ENCODE measurements around the gene SRD5A3.
A peak's percentile ranks its signal among the peaks of the same experiment; 100 is the strongest.

SRD5A3 gene

GRCh38 chr4:55345980-55346850, at the start of gene SRD5A3:
TSS of gene SRD5A3 (plus strand) at chr4:55346242. CDS start at chr4:55346337, 95 bp downstream.
- DNase-seq: peak; percentile 72

GRCh38 chr4:55297346-55297745, 48.7 kb upstream of the SRD5A3 start:
- no peak for DNase-seq

GRCh38 chr4:55303760-55304165, 42.3 kb upstream of the SRD5A3 start:
- no peak for DNase-seq

- no peak for DNase-seq
Observed at GRCh38 chr4:55304303-55304702, 41.7 kb upstream of the SRD5A3 start.

GRCh38 chr4:55308071-55308470, 38.0 kb upstream of the SRD5A3 start:
- no peak for DNase-seq

GRCh38 chr4:55311792-55312488, 34.1 kb upstream of the SRD5A3 start:
- no peak for DNase-seq

- DNase-seq: no peak
Observed at GRCh38 chr4:55312489-55313101, 33.4 kb upstream of the SRD5A3 start.

- DNase-seq: no peak
Observed at GRCh38 chr4:55314141-55314820, 31.8 kb upstream of the SRD5A3 start.

GRCh38 chr4:55318175-55319129, 27.6 kb upstream of the SRD5A3 start:
- DNase-seq: no peak

GRCh38 chr4:55321707-55322264, 24.3 kb upstream of the SRD5A3 start:
- DNase-seq: no peak

- no peak for DNase-seq
Observed at GRCh38 chr4:55323375-55323774, 22.7 kb upstream of the SRD5A3 start.

GRCh38 chr4:55326629-55327028, 19.4 kb upstream of the SRD5A3 start:
- DNase-seq: no peak

- DNase-seq: no peak
Observed at GRCh38 chr4:55329012-55329411, 17.0 kb upstream of the SRD5A3 start.

- no peak for DNase-seq
Observed at GRCh38 chr4:55330241-55330640, 15.8 kb upstream of the SRD5A3 start.

GRCh38 chr4:55336138-55337034, 9.7 kb upstream of the SRD5A3 start:
- DNase-seq: no peak

- no peak for DNase-seq
Observed at GRCh38 chr4:55337944-55338343, 8.1 kb upstream of the SRD5A3 start.

GRCh38 chr4:55338486-55338885, 7.6 kb upstream of the SRD5A3 start:
- DNase-seq: no peak

GRCh38 chr4:55340266-55340665, 5.8 kb upstream of the SRD5A3 start:
- DNase-seq: no peak

- no peak for DNase-seq
Observed at GRCh38 chr4:55343887-55344286, 2.2 kb upstream of the SRD5A3 start.

GRCh38 chr4:55345054-55345453, 988 bp upstream of the SRD5A3 start:
- DNase-seq: no peak
